HCT116 (cell line): ENCODE results near the gene AFDN.

Experiments
- EGR1 ChIP-seq: IDR thresholded peaks from 2 replicates; pipeline ENCODE4 v1.6.1; 2012; ENCODE audit warnings: low read depth
- EZH2 ChIP-seq: fragments of 200-600 bp; sonication (generic); IDR thresholded peaks from 2 replicates; pipeline ENCODE4 v1.6.1; 2017; ENCODE audit warnings: antibody characterized with exemption, mixed run types
- JUND ChIP-seq: IDR thresholded peaks from 2 replicates; pipeline ENCODE4 v1.6.1; 2012
- MAX ChIP-seq: IDR thresholded peaks from 2 replicates; pipeline ENCODE4 v1.6.1; 2012
- POLR2A ChIP-seq: IDR thresholded peaks from 2 replicates; pipeline ENCODE4 v1.7.0; 2011; ENCODE audit warnings: borderline replicate concordance; ENCODE audit not compliant: insufficient read depth, insufficient read length; ENCODE audit errors: extremely low read depth
- RAD21 ChIP-seq: IDR thresholded peaks from 2 replicates; pipeline ENCODE4 v1.6.1; 2012; ENCODE audit warnings: low read depth, mild to moderate bottlenecking
- SP1 ChIP-seq: IDR thresholded peaks from 2 replicates; pipeline ENCODE4 v1.6.1; 2012; ENCODE audit warnings: low read depth
- ZFX ChIP-seq: fragments of 450-650 bp; IDR thresholded peaks from 2 replicates; pipeline ENCODE4 v1.6.1; 2017
- TF ChIP-seq, protein P1 (sequence below), 3 experiments: fragments of 200-600 bp in 1 of 3; sonication (generic) in 1 of 3; IDR thresholded peaks in 2 of 3; conservative IDR thresholded peaks in 1 of 3; 2 replicates each; pipeline ENCODE4 v1.5.1; 2012 to 2017; ENCODE audit warnings: low read depth in 2 of 3, low read length in 2 of 3, antibody characterized with exemption in 1 of 3, borderline replicate concordance in 1 of 3, control low read depth in 1 of 3, mild to moderate bottlenecking in 1 of 3, mixed read lengths in 1 of 3, mixed run types in 1 of 3, moderate library complexity in 1 of 3; ENCODE audit not compliant: insufficient read depth in 1 of 3
- TF ChIP-seq, protein P2 (sequence below): IDR thresholded peaks from 2 replicates; pipeline ENCODE4 v1.6.1; 2011; ENCODE audit warnings: mild to moderate bottlenecking, low read length, moderate library complexity; ENCODE audit not compliant: insufficient replicate concordance; ENCODE audit errors: extremely low read depth

GRCh38 chr6:167791091-167791779, 35.5 kb upstream of the AFDN start:
- TF ChIP-seq, protein P1, sequence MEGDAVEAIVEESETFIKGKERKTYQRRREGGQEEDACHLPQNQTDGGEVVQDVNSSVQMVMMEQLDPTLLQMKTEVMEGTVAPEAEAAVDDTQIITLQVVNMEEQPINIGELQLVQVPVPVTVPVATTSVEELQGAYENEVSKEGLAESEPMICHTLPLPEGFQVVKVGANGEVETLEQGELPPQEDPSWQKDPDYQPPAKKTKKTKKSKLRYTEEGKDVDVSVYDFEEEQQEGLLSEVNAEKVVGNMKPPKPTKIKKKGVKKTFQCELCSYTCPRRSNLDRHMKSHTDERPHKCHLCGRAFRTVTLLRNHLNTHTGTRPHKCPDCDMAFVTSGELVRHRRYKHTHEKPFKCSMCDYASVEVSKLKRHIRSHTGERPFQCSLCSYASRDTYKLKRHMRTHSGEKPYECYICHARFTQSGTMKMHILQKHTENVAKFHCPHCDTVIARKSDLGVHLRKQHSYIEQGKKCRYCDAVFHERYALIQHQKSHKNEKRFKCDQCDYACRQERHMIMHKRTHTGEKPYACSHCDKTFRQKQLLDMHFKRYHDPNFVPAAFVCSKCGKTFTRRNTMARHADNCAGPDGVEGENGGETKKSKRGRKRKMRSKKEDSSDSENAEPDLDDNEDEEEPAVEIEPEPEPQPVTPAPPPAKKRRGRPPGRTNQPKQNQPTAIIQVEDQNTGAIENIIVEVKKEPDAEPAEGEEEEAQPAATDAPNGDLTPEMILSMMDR (IDR thresholded peaks at IDR 0.05 in 2 of 3, conservative IDR thresholded peaks at IDR 0.05 in 1 of 3; ENCODE audit: borderline replicate concordance in 1 of 3, insufficient read depth in 1 of 3, low read depth in 2 of 3, low read length in 2 of 3): no peak
- TF ChIP-seq MAX: no peak
- no peak for TF ChIP-seq POLR2A
- no peak for TF ChIP-seq RAD21
- no peak for TF ChIP-seq SP1
- no peak for TF ChIP-seq EGR1
- no peak for TF ChIP-seq EZH2
- TF ChIP-seq, protein P2, sequence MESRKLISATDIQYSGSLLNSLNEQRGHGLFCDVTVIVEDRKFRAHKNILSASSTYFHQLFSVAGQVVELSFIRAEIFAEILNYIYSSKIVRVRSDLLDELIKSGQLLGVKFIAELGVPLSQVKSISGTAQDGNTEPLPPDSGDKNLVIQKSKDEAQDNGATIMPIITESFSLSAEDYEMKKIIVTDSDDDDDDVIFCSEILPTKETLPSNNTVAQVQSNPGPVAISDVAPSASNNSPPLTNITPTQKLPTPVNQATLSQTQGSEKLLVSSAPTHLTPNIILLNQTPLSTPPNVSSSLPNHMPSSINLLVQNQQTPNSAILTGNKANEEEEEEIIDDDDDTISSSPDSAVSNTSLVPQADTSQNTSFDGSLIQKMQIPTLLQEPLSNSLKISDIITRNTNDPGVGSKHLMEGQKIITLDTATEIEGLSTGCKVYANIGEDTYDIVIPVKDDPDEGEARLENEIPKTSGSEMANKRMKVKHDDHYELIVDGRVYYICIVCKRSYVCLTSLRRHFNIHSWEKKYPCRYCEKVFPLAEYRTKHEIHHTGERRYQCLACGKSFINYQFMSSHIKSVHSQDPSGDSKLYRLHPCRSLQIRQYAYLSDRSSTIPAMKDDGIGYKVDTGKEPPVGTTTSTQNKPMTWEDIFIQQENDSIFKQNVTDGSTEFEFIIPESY: no peak
- no peak for TF ChIP-seq ZFX
- no peak for TF ChIP-seq JUND
